SK-N-SH treated with all-trans-retinoic acid at 6 μM for 48 hours (cell line): ENCODE results near the gene UTS2R.
"Not testable (repeated sequence)": the region's sequence is repeated elsewhere in the genome, so short reads cannot be mapped to it uniquely, and the experiment has no call there.

Experiments
- ATAC-seq: fragments of 200-7000 bp; cut with Tn5 transposase; 3 replicates; pipeline ENCODE4 v1.9.1; 2020; ENCODE audit warnings: mild to moderate bottlenecking, moderate library complexity
- ARNTL ChIP-seq: fragments of 450-650 bp; formaldehyde crosslinking; IDR thresholded peaks from 2 replicates; pipeline ENCODE4 v1.5.0; 2020; ENCODE audit warnings: low read depth, mild to moderate bottlenecking, moderate library complexity, borderline replicate concordance
- CSRNP3 ChIP-seq: fragments of 250-450 bp; sonication (Bioruptor Pico); IDR thresholded peaks from 2 replicates; pipeline ENCODE4 v1.5.1; 2021; ENCODE audit warnings: mild to moderate bottlenecking, moderate library complexity
- ESRRG ChIP-seq: fragments of 250-450 bp; sonication (Bioruptor Pico); IDR thresholded peaks from 2 replicates; pipeline ENCODE4 v1.6.1; 2021; ENCODE audit warnings: mild to moderate bottlenecking
- GLIS3 ChIP-seq: fragments of 250-450 bp; sonication (Bioruptor Pico); IDR thresholded peaks from 2 replicates; pipeline ENCODE4 v1.5.0; 2020; ENCODE audit warnings: mild to moderate bottlenecking, moderate library complexity
- PATZ1 ChIP-seq: fragments of 250-450 bp; sonication (Bioruptor Pico); IDR thresholded peaks from 2 replicates; pipeline ENCODE4 v1.8.0; 2020; ENCODE audit warnings: mild to moderate bottlenecking, moderate library complexity, borderline replicate concordance
- PPARA ChIP-seq: fragments of 250-450 bp; sonication (Bioruptor Pico); IDR thresholded peaks from 2 replicates; pipeline ENCODE4 v1.5.0; 2020; ENCODE audit warnings: mild to moderate bottlenecking, borderline replicate concordance
- RARB ChIP-seq: fragments of 250-450 bp; sonication (Bioruptor Pico); IDR thresholded peaks from 2 replicates; pipeline ENCODE4 v1.8.0; 2021; ENCODE audit warnings: mild to moderate bottlenecking, moderate library complexity
- SNAI2 ChIP-seq: fragments of 250-450 bp; sonication (Bioruptor Pico); IDR thresholded peaks from 2 replicates; pipeline ENCODE4 v1.5.0; 2020; ENCODE audit warnings: mild to moderate bottlenecking, moderate library complexity
- TCF4 ChIP-seq: fragments of 250-450 bp; sonication (Bioruptor Pico); IDR thresholded peaks from 2 replicates; pipeline ENCODE4 v1.8.0; 2021; ENCODE audit warnings: mild to moderate bottlenecking, moderate library complexity, borderline replicate concordance
- TOX ChIP-seq: fragments of 250-450 bp; sonication (Bioruptor Pico); IDR thresholded peaks from 2 replicates; pipeline ENCODE4 v1.8.0; 2021; ENCODE audit warnings: mild to moderate bottlenecking, moderate library complexity, borderline replicate concordance
- TSHZ2 ChIP-seq: fragments of 250-450 bp; sonication (Bioruptor Pico); IDR thresholded peaks from 2 replicates; pipeline ENCODE4 v1.5.0; 2020; ENCODE audit warnings: mild to moderate bottlenecking, moderate library complexity
- ZC3H10 ChIP-seq: fragments of 250-450 bp; sonication (Bioruptor Pico); IDR thresholded peaks from 2 replicates; pipeline ENCODE4 v1.5.1; 2021; ENCODE audit warnings: mild to moderate bottlenecking, moderate library complexity
- ZFP3 ChIP-seq: fragments of 250-450 bp; sonication (Bioruptor Pico); IDR thresholded peaks from 2 replicates; pipeline ENCODE4 v1.5.0; 2020; ENCODE audit warnings: mild to moderate bottlenecking, moderate library complexity
- ZFP30 ChIP-seq: fragments of 450-650 bp; formaldehyde crosslinking; IDR thresholded peaks from 2 replicates; pipeline ENCODE4 v1.5.0; 2022; ENCODE audit warnings: mild to moderate bottlenecking, moderate library complexity
- ZNF565 ChIP-seq: fragments of 450-650 bp; formaldehyde crosslinking; conservative IDR thresholded peaks from 2 replicates; pipeline ENCODE4 v1.5.0; 2020; ENCODE audit warnings: low read depth, mild to moderate bottlenecking, moderate library complexity
- ZNF70 ChIP-seq: fragments of 450-650 bp; formaldehyde crosslinking; IDR thresholded peaks from 2 replicates; pipeline ENCODE4 v1.5.0; 2020; ENCODE audit warnings: mild to moderate bottlenecking, moderate library complexity
- ZNF8 ChIP-seq: fragments of 450-650 bp; formaldehyde crosslinking; IDR thresholded peaks from 2 replicates; pipeline ENCODE4 v1.5.0; 2020; ENCODE audit warnings: mild to moderate bottlenecking, moderate library complexity
- TF ChIP-seq, protein P1 (sequence below): fragments of 250-450 bp; sonication (Bioruptor Pico); IDR thresholded peaks from 2 replicates; pipeline ENCODE4 v1.5.1; 2020; ENCODE audit warnings: low read depth, mild to moderate bottlenecking, moderate library complexity
- TF ChIP-seq, protein P2 (sequence below): fragments of 250-450 bp; sonication (Bioruptor Pico); IDR thresholded peaks from 2 replicates; pipeline ENCODE4 v1.8.0; 2021; ENCODE audit warnings: low read depth, mild to moderate bottlenecking, moderate library complexity, borderline replicate concordance

UTS2R gene

DNA sequence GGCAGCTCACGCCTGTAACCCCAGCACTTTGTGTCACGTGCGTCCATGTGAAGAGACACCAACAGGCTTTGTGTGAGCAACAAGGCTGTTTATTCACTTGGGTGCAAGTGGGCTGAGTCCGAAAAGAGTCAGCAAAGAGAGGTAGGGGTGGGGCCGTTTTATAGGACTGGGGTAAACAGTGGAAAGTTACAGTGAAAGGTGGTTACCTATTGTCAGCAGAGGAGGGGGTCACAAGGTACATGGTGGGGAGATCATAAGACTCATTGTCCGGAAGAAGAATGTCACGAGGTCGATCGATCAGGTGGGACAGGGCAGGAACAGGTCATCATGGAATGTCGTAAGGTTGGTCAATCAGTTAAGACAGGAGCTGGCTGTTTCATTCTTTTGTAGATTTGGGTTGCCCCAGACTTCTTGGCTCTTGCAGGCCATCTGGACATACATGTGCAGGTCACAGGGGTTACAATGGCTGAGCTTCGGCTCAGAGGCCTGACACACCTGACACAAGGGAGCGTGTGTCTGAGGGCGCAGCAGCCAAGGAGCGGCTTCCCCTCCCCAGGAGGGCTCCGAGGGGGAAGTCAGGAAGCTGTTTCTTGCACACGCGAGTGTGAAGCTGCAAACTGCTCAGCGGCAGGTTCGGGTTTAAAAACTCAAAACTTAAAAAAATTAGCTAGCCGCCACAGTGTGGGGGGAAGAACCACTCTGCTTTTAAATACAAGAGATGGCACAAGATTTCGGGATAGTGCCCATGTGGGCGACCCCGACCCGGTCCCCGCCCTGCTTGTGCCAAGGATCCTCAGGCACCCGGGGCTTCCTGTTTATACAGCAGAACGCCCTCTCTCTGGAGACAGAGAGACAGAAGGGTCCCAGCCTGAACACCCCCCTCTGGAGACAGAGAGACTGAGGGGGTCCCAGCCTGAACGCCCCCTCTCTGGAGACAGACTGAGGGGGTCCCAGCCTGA, 24.9 kb upstream of the UTS2R start (continued):
- no peak for TF ChIP-seq TSHZ2 (CRISPR knock-in tag)
- no peak for TF ChIP-seq TOX (CRISPR knock-in tag)
- no peak for TF ChIP-seq RARB
- TF ChIP-seq ZFP3 (CRISPR knock-in tag), result no peak
- TF ChIP-seq ZNF8, result no peak
- TF ChIP-seq PATZ1 (CRISPR knock-in tag), result no peak
- no peak for TF ChIP-seq ZFP30 (CRISPR knock-in tag)
- no peak for TF ChIP-seq ESRRG
- TF ChIP-seq GLIS3 (CRISPR knock-in tag), result no peak

DNA sequence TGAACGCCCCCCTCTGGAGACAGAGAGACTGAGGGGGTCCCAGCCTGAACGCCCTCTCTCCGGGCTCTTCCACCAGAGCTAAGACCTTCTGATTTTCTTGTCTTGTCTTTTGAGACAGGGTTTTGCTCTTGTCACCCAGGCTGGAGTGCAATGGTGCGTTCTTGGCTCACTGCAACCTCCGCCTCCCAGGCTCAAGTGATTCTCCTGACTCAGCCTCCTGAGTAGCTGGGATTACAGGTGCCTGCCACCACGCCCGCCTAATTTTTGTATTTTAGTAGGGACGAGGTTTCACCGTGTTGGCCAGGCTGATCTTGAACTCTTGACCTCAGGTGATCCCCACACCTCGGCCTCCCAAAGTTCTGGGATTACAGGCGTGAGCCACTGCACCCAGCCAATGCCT, 23.6 kb upstream of the UTS2R start:
- ATAC-seq, result not testable (repeated sequence)

- TF ChIP-seq ZC3H10 (CRISPR knock-in tag) (no peak), PATZ1 (CRISPR knock-in tag) (no peak), CSRNP3 (no peak), TSHZ2 (CRISPR knock-in tag) (no peak), ZNF8 (no peak), TCF4 (CRISPR knock-in tag) (no peak), PPARA (CRISPR knock-in tag) (no peak), ZFP30 (CRISPR knock-in tag) (no peak), RARB (no peak), ZNF70 (CRISPR knock-in tag) (no peak), SNAI2 (CRISPR knock-in tag) (no peak), ZFP3 (CRISPR knock-in tag) (no peak), GLIS3 (CRISPR knock-in tag) (no peak), ESRRG (no peak), ZNF565 (CRISPR knock-in tag) (no peak), TOX (CRISPR knock-in tag) (no peak), ARNTL (CRISPR knock-in tag) (no peak)
- TF ChIP-seq, protein P1, sequence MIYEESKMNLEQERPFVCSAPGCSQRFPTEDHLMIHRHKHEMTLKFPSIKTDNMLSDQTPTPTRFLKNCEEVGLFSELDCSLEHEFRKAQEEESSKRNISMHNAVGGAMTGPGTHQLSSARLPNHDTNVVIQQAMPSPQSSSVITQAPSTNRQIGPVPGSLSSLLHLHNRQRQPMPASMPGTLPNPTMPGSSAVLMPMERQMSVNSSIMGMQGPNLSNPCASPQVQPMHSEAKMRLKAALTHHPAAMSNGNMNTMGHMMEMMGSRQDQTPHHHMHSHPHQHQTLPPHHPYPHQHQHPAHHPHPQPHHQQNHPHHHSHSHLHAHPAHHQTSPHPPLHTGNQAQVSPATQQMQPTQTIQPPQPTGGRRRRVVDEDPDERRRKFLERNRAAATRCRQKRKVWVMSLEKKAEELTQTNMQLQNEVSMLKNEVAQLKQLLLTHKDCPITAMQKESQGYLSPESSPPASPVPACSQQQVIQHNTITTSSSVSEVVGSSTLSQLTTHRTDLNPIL, result no peak
- TF ChIP-seq, protein P2, sequence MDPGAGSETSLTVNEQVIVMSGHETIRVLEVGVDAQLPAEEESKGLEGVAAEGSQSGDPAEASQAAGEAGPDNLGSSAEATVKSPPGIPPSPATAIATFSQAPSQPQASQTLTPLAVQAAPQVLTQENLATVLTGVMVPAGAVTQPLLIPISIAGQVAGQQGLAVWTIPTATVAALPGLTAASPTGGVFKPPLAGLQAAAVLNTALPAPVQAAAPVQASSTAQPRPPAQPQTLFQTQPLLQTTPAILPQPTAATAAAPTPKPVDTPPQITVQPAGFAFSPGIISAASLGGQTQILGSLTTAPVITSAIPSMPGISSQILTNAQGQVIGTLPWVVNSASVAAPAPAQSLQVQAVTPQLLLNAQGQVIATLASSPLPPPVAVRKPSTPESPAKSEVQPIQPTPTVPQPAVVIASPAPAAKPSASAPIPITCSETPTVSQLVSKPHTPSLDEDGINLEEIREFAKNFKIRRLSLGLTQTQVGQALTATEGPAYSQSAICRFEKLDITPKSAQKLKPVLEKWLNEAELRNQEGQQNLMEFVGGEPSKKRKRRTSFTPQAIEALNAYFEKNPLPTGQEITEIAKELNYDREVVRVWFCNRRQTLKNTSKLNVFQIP (CRISPR knock-in tag), result no peak
- no peak for ATAC-seq
Measured at GRCh38 chr17:82348434-82348833, 23.1 kb upstream of the UTS2R start.
